Measurements from ENCODE around the gene ZNHIT2.

GRCh38 chr11:65113361-65113756 is 4.1 kb downstream of the ZNHIT2 start:
- TF ChIP-seq, protein P1, sequence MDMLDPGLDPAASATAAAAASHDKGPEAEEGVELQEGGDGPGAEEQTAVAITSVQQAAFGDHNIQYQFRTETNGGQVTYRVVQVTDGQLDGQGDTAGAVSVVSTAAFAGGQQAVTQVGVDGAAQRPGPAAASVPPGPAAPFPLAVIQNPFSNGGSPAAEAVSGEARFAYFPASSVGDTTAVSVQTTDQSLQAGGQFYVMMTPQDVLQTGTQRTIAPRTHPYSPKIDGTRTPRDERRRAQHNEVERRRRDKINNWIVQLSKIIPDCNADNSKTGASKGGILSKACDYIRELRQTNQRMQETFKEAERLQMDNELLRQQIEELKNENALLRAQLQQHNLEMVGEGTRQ (IDR thresholded peaks at IDR 0.05; ENCODE audit: low read length), result no peak
- TF ChIP-seq POLR2AphosphoS5 (IDR thresholded peaks at IDR 0.05; ENCODE audit: low read depth, low read length) (no peak), CTCF (IDR thresholded peaks at IDR 0.05; ENCODE audit: control extremely low read depth in 1 of 3, insufficient read depth in 1 of 3, low read depth in 1 of 3, low read length in 3 of 3) (no peak), ASH2L (IDR thresholded peaks at IDR 0.05; ENCODE audit: low read length) (no peak), EP300 (IDR thresholded peaks at IDR 0.05; ENCODE audit: borderline replicate concordance in 1 of 2, low read depth in 2 of 2, low read length in 2 of 2) (no peak), RBBP5 (IDR thresholded peaks at IDR 0.05; ENCODE audit: borderline replicate concordance, low read depth, low read length) (no peak), RAD21 (IDR thresholded peaks at IDR 0.05 in 1 of 2, conservative IDR thresholded peaks at IDR 0.05 in 1 of 2; ENCODE audit: low read depth in 2 of 2, low read length in 2 of 2) (no peak), SIRT6 (IDR thresholded peaks at IDR 0.05; ENCODE audit: low read length) (no peak), MAX (IDR thresholded peaks at IDR 0.05) (no peak), TCF12 (IDR thresholded peaks at IDR 0.05; ENCODE audit: low read depth, low read length) (no peak), EGR1 (IDR thresholded peaks at IDR 0.05; ENCODE audit: borderline replicate concordance, low read depth, low read length) (no peak), TAF1 (IDR thresholded peaks at IDR 0.05; ENCODE audit: low read depth, low read length) (no peak), NRF1 (IDR thresholded peaks at IDR 0.05; ENCODE audit: low read depth, low read length) (no peak)
- TF ChIP-seq, protein P2, sequence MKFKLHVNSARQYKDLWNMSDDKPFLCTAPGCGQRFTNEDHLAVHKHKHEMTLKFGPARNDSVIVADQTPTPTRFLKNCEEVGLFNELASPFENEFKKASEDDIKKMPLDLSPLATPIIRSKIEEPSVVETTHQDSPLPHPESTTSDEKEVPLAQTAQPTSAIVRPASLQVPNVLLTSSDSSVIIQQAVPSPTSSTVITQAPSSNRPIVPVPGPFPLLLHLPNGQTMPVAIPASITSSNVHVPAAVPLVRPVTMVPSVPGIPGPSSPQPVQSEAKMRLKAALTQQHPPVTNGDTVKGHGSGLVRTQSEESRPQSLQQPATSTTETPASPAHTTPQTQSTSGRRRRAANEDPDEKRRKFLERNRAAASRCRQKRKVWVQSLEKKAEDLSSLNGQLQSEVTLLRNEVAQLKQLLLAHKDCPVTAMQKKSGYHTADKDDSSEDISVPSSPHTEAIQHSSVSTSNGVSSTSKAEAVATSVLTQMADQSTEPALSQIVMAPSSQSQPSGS (IDR thresholded peaks at IDR 0.05; ENCODE audit: low read length), result no peak
